Measurements from ENCODE around the gene TLN1. TPM values are rescaled to one million over a fixed set of nuclear protein-coding genes. Genes with fewer than 3 reads are reported as not detected.

Gene TLN1
- total and polyA plus RNA-seq, 10 of the 15 experiments (the other 5 are each of a cell fraction or from before 2014, with no cell fraction given), result 11.6 to 305 (median 71.9) TPM

DNA sequence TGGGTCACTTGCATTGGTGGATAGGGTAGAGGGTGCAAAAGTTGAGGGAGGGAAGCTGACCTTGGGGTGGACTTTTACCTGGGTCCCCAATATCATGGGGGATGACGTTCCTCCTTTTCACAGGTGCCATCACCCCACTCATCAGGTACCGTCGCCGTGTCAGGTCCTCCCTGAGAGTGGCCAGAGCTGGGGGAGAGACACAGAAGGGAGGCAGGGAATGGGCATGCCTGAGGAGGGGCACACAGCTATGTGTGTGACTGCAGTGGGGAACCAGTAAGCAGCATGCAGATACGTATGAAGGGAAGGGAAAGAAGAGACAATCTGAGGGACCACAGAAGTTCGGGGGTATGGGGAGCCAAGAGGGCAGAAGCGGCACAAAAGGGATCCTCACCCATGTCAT lies 6.9 kb upstream of the TLN1 start (continued):
- TF ChIP-seq ZNF592 (IDR thresholded peaks at IDR 0.05) (no peak), FOS (IDR thresholded peaks at IDR 0.05; ENCODE audit: borderline replicate concordance, extremely low read depth, insufficient read length) (no peak), YBX1 (IDR thresholded peaks at IDR 0.05) (no peak), FOXM1 (IDR thresholded peaks at IDR 0.05; ENCODE audit: low read depth, low read length) (no peak), ZNF274 (IDR thresholded peaks at IDR 0.05; ENCODE audit: insufficient read depth, insufficient read length) (no peak), CREM (IDR thresholded peaks at IDR 0.05; ENCODE audit: low read depth) (no peak), RAD21 (IDR thresholded peaks at IDR 0.05; ENCODE audit: insufficient read depth, low read depth, low read length) (no peak), MYB (IDR thresholded peaks at IDR 0.05; ENCODE audit: borderline replicate concordance, low read depth, low read length) (no peak), CREB1 (IDR thresholded peaks at IDR 0.05; ENCODE audit: low read depth) (no peak), BRCA1 (IDR thresholded peaks at IDR 0.05; ENCODE audit: low read depth, low read length) (no peak), HCFC1 (IDR thresholded peaks at IDR 0.05; ENCODE audit: low read length) (no peak), NKRF (conservative IDR thresholded peaks at IDR 0.05) (no peak), LARP7 (IDR thresholded peaks at IDR 0.05) (no peak)
- TF ChIP-seq, protein P1, sequence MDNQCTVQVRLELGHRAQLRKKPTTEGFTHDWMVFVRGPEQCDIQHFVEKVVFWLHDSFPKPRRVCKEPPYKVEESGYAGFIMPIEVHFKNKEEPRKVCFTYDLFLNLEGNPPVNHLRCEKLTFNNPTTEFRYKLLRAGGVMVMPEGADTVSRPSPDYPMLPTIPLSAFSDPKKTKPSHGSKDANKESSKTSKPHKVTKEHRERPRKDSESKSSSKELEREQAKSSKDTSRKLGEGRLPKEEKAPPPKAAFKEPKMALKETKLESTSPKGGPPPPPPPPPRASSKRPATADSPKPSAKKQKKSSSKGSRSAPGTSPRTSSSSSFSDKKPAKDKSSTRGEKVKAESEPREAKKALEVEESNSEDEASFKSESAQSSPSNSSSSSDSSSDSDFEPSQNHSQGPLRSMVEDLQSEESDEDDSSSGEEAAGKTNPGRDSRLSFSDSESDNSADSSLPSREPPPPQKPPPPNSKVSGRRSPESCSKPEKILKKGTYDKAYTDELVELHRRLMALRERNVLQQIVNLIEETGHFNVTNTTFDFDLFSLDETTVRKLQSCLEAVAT (IDR thresholded peaks at IDR 0.05), result no peak
